Caco-2 (cell line): Measurements from ENCODE around the gene ZBED4. TPM values are rescaled to one million over a fixed set of nuclear protein-coding genes. Genes with fewer than 3 reads are reported as not detected.

Experiments
- BruUV-seq: library from RNA; stranded (reverse); fragments of 400-500 nt; replicated peaks from 2 replicates; lab custom pipeline; 2021; lab: Mats Ljungman, UMichigan
- CTCF ChIA-PET: fragments of 300-600 bp; sonication (Branson Sonifier 250); formaldehyde crosslinking; loops from one replicate; lab custom pipeline; 2022; ENCODE audit warnings: antibody characterized with exemption; lab: Charles Lee
- POLR2A ChIA-PET: fragments of 300-600 bp; sonication (Branson Sonifier 250); formaldehyde crosslinking; loops from one replicate; lab custom pipeline; 2022; ENCODE audit warnings: antibody characterized with exemption; lab: Charles Lee
- DNase-seq, 2 experiments: peaks; one replicate each; pipeline versions ENCODE4 v3.0.0 to v3.0.0-alpha.2; 2020 to 2022
- H3K27me3 ChIP-seq: replicated peaks from 2 replicates; pipeline ENCODE4 v1.6.0; 2011; ENCODE audit warnings: low read length; ENCODE audit not compliant: control insufficient read depth, insufficient read depth
- H3K36me3 ChIP-seq: 2 replicates; pipeline ENCODE4 v1.5.1; 2011; ENCODE audit warnings: low read length; ENCODE audit not compliant: control insufficient read depth, insufficient read depth
- H3K4me1 ChIP-seq: fragments of 250-450 bp; sonication (Bioruptor Pico); 2 replicates; pipeline ENCODE4 v1.5.1; 2020; ENCODE audit warnings: mild to moderate bottlenecking
- H3K4me3 ChIP-seq: 2 replicates; pipeline ENCODE4 v1.5.1; 2011; ENCODE audit warnings: low read depth, mild to moderate bottlenecking, control low read depth, low read length
- H3K9me3 ChIP-seq: fragments of 250-450 bp; sonication (Bioruptor Pico); 2 replicates; pipeline ENCODE4 v1.5.1; 2020; ENCODE audit warnings: mild to moderate bottlenecking, moderate library complexity
- H3K27ac Mint-ChIP-seq: one replicate; pipeline ENCODE4 v1.8.0; 2022; ENCODE audit warnings: mixed read lengths; ENCODE audit not compliant: unreplicated experiment
- H3K27me3 Mint-ChIP-seq: one replicate; pipeline ENCODE4 v1.8.0; 2022; ENCODE audit warnings: mixed read lengths; ENCODE audit not compliant: insufficient read depth, unreplicated experiment
- H3K36me3 Mint-ChIP-seq: one replicate; pipeline ENCODE4 v1.8.0; 2022; ENCODE audit warnings: mild to moderate bottlenecking, mixed read lengths; ENCODE audit not compliant: insufficient read depth, unreplicated experiment
- H3K4me1 Mint-ChIP-seq: one replicate; pipeline ENCODE4 v1.8.0; 2022; ENCODE audit warnings: low read depth, mixed read lengths; ENCODE audit not compliant: unreplicated experiment
- H3K4me3 Mint-ChIP-seq: one replicate; pipeline ENCODE4 v1.8.0; 2022; ENCODE audit warnings: mild to moderate bottlenecking, moderate library complexity, mixed read lengths; ENCODE audit not compliant: unreplicated experiment
- H3K9me3 Mint-ChIP-seq: one replicate; pipeline ENCODE4 v1.8.0; 2022; ENCODE audit warnings: mixed read lengths; ENCODE audit not compliant: unreplicated experiment
- intact Hi-C: fragments of 100-400 bp; cut with micrococcal nuclease; formaldehyde crosslinking; loops from one replicate; pipeline ENCODE4 v1.10.0; 2022; ENCODE audit not compliant: unreplicated experiment
- total RNA-seq: library from RNA; stranded (reverse); gene quantifications from 2 replicates; pipeline ENCODE4 v1.2.3, GENCODE V29; 2022
- TF ChIP-seq, protein P1 (sequence below), 2 experiments: fragments of 200-600 bp in 1 of 2; IDR thresholded peaks; 1 replicate in 1 of 2; 2 replicates in 1 of 2; pipeline versions ENCODE4 v1.5.1 to v1.8.0; 2011 to 2022; ENCODE audit warnings: antibody characterized with exemption in 1 of 2, control low read depth in 1 of 2, inconsistent platforms in 1 of 2, low read depth in 1 of 2, low read length in 1 of 2, mild to moderate bottlenecking in 1 of 2, moderate library complexity in 1 of 2; ENCODE audit not compliant: insufficient read depth in 1 of 2, severe bottlenecking in 1 of 2, unreplicated experiment in 1 of 2

Gene ZBED4
- total RNA-seq, 1 experiment from 2014 or later: 17.3 TPM

DNA sequence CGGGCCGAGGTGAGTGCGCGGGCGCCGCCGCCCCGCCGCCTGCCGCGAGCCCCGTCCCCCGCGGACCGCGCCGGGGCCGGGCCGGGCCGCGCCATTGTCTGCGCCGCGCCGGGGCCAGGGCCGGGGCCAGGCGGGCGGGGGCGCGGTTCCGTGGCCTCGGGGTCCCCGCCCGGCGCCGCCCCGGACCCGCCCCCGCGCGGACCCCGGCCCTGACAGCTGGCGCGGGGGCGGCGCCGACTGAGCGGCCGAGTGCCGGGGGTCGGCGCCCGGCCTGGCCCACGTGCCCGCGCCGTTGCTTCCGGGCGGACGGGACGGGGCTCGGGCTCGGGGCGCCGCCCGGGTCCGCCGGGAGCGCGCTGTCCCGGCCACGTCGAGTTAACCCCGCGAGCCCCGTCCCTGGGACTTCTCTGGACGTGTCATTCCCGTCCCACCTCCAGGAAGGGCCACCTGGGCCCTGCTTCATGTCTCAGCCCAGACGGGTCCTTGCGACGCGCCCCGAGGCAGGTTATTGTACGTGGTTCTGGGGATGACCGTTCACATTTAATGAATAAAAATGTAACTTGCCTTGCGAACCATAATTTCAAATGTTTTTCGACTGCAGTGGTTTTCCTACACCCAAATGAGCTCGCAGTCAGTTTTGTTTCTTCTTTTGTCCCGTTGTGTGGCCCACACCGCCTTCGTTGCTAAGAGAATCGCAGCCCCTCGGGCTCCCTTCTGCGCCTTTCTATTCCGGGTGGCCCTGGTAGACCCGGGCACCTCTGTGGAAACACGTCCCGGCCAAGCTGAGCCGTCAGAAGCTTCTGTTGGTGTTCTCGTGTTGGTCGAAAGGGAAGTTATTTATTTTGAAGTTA lies 562 bp downstream of the ZBED4 start:
- TF ChIP-seq, protein P1, sequence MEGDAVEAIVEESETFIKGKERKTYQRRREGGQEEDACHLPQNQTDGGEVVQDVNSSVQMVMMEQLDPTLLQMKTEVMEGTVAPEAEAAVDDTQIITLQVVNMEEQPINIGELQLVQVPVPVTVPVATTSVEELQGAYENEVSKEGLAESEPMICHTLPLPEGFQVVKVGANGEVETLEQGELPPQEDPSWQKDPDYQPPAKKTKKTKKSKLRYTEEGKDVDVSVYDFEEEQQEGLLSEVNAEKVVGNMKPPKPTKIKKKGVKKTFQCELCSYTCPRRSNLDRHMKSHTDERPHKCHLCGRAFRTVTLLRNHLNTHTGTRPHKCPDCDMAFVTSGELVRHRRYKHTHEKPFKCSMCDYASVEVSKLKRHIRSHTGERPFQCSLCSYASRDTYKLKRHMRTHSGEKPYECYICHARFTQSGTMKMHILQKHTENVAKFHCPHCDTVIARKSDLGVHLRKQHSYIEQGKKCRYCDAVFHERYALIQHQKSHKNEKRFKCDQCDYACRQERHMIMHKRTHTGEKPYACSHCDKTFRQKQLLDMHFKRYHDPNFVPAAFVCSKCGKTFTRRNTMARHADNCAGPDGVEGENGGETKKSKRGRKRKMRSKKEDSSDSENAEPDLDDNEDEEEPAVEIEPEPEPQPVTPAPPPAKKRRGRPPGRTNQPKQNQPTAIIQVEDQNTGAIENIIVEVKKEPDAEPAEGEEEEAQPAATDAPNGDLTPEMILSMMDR (IDR thresholded peaks at IDR 0.05; ENCODE audit: insufficient read depth in 1 of 2, low read depth in 1 of 2, low read length in 1 of 2, severe bottlenecking in 1 of 2, unreplicated experiment in 1 of 2): no peak
- peaks cover 20% of the 10 kb centered on the region for H3K36me3 Mint-ChIP-seq
- intact Hi-C loops: loop anchor here (2.0 kb wide), 1 partner anchor 65 kb away; the partner anchor contains the start of genes ALG12 and CRELD2
- ChIA-PET CTCF (no interaction called here), POLR2A (interaction anchor here (0.6 kb wide), 1 partner anchor 14 kb away, joined by 7 read pairs; no protein-coding TSS in a partner anchor)
- Histone ChIP-seq H3K9me3 (no peaks in the 10 kb centered on the region), H3K27me3 (no peaks in the 10 kb centered on the region; the same call in 1 of the 2 replicates), H3K4me3 (peak overlapping the region; percentile 88), H3K36me3 (no peaks in the 10 kb centered on the region), H3K4me1 (peaks cover 22% of the 10 kb centered on the region)
- H3K27me3 Mint-ChIP-seq: no peaks in the 10 kb centered on the region
- peak overlapping the region; percentile 90 for H3K27ac Mint-ChIP-seq
- no TSS peak for BruUV-seq
- H3K4me1 Mint-ChIP-seq: peaks cover 19% of the 10 kb centered on the region
- peak overlapping the region; percentile 90 for H3K4me3 Mint-ChIP-seq
- no peaks in the 10 kb centered on the region for H3K9me3 Mint-ChIP-seq
- peak; percentile 52 to 54 for DNase-seq

DNA sequence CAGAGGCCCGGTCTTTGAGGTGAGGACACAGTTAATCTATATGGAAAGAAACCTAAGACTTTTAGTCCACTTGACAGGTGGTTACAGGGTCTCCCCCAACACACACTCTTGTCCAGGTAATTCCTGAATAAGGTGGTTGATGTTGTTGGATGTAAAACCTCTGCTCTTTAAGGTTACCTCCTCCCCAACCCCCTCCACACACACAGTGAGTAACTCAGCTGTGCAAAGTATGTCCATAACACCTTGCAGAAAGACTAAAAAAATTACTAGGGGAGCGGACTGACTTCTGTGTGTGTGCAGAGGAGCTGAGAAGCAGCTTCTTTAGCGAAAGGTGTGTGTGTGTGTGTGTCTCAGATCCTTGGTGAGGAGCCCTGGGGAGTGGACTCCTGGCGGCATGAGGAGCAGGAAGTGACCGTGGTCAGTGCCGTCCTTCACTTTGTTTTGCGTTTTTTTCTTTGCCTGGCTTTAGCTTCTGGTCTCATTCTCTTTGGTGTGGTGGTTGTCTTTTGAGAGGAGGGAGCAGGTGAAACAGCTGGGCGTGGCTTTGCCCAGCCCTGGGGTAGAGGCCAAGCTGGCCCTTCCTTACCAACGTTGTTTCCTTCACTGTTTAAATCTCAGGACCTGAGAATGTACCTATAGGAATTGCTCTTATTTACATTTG lies 1.7 kb downstream of the ZBED4 start:
- Mint-ChIP-seq H3K27me3 (no peaks in the 10 kb centered on the region), H3K36me3 (peaks cover 22% of the 10 kb centered on the region), H3K27ac (peak overlapping the region; percentile 90), H3K9me3 (no peaks in the 10 kb centered on the region), H3K4me1 (peaks cover 19% of the 10 kb centered on the region), H3K4me3 (peak overlapping the region; percentile 90)
- TF ChIP-seq, protein P1 (IDR thresholded peaks at IDR 0.05; ENCODE audit: insufficient read depth in 1 of 2, low read depth in 1 of 2, low read length in 1 of 2, severe bottlenecking in 1 of 2, unreplicated experiment in 1 of 2): no peak
- intact Hi-C loops: no loop called here
- H3K9me3 ChIP-seq: no peaks in the 10 kb centered on the region
- BruUV-seq: no TSS peak
- no peak overlapping the region for H3K4me3 ChIP-seq
- H3K36me3 ChIP-seq: no peaks in the 10 kb centered on the region
- no peak for DNase-seq
- H3K27me3 ChIP-seq: no peaks in the 10 kb centered on the region; the same call in 1 of the 2 replicates
- ChIA-PET CTCF (no interaction called here), POLR2A (interaction anchor here (0.6 kb wide), 1 partner anchor 13 kb away, joined by 7 read pairs; no protein-coding TSS in a partner anchor)
- H3K4me1 ChIP-seq: peaks cover 22% of the 10 kb centered on the region

DNA sequence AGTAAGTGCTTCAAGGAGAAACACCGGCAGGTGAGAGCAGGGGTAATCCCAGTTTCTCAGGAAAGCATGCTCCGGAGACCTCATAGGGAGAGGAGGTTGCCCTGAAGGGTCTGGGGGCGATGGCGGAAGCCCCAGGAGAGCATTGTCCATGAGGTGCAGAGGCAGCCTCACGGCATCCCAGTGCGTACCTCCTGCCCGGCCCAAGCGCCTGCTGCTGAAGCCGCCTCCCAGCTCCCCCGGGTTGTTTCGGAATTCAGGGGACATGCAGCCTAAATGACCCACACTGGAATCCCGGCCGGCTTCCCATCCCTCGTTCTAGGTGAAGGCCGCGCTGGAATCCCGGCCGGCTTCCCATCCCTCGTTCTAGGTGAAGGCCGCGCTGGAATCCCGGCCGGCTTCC lies 2.7 kb downstream of the ZBED4 start:
- Mint-ChIP-seq H3K4me3 (peak overlapping the region; percentile 90), H3K4me1 (peaks cover 18% of the 10 kb centered on the region), H3K9me3 (no peaks in the 10 kb centered on the region), H3K27me3 (no peaks in the 10 kb centered on the region), H3K36me3 (peaks cover 22% of the 10 kb centered on the region), H3K27ac (no peak overlapping the region)
- H3K36me3 ChIP-seq: no peaks in the 10 kb centered on the region
- no peak for DNase-seq
- TF ChIP-seq, protein P1 (IDR thresholded peaks at IDR 0.05; ENCODE audit: insufficient read depth in 1 of 2, low read depth in 1 of 2, low read length in 1 of 2, severe bottlenecking in 1 of 2, unreplicated experiment in 1 of 2): no peak
- no peaks in the 10 kb centered on the region for H3K9me3 ChIP-seq
- H3K4me3 ChIP-seq: no peak overlapping the region
- no TSS peak for BruUV-seq
- peaks cover 22% of the 10 kb centered on the region for H3K4me1 ChIP-seq
- intact Hi-C loops: no loop called here
- ChIA-PET POLR2A (no interaction called here), CTCF (no interaction called here)
- H3K27me3 ChIP-seq: no peaks in the 10 kb centered on the region
